ENCODE data around the gene ZNF697.

DNA sequence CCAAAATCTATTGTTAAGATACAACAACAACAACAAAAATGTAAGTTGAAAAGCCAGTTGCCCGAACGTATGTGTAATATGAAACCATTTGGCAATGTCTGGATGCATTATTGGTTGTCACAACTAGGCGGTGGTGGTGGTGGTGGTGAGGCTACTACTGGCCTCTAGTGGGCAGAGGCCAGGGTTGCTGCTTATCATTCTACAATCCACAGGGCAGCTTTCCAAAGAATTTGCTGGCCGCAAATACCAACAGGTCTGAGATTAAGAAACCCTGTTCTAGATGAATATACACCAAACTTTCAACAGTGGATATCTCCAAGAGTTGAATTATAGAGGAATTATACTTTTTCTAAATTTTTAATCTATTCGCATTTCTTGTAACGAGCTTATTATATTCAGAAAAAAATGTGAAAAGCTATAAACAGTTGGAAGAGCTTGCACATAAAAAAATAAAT lies 26.8 kb upstream of the ZNF697 start:
- TF ChIP-seq, protein P1, sequence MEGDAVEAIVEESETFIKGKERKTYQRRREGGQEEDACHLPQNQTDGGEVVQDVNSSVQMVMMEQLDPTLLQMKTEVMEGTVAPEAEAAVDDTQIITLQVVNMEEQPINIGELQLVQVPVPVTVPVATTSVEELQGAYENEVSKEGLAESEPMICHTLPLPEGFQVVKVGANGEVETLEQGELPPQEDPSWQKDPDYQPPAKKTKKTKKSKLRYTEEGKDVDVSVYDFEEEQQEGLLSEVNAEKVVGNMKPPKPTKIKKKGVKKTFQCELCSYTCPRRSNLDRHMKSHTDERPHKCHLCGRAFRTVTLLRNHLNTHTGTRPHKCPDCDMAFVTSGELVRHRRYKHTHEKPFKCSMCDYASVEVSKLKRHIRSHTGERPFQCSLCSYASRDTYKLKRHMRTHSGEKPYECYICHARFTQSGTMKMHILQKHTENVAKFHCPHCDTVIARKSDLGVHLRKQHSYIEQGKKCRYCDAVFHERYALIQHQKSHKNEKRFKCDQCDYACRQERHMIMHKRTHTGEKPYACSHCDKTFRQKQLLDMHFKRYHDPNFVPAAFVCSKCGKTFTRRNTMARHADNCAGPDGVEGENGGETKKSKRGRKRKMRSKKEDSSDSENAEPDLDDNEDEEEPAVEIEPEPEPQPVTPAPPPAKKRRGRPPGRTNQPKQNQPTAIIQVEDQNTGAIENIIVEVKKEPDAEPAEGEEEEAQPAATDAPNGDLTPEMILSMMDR (IDR thresholded peaks at IDR 0.05) = peak in 1 of 7 experiments; percentile 51
- no peak for TF ChIP-seq POLR2A (IDR thresholded peaks at IDR 0.05)
- TF ChIP-seq EP300 (IDR thresholded peaks at IDR 0.05) = no peak
- no peak for TF ChIP-seq POLR2AphosphoS5 (IDR thresholded peaks at IDR 0.05)

Measured in stomach (tissue), 4 donors.